SK-N-SH (cell line): ENCODE data around the gene TNFSF15. TPM values are rescaled to one million over a fixed set of nuclear protein-coding genes. Genes with fewer than 3 reads are reported as not detected.

ENCODE experiments used
- CTCF ChIA-PET: fragments of 300-600, 350-600 bp; formaldehyde crosslinking; extraction: SDS; loops from one replicate; lab custom pipeline; 2021; lab: Yijun Ruan, JAX
- POLR2A ChIA-PET: fragments of 350-600 bp; sonication (Branson Sonifier 250); formaldehyde crosslinking; extraction: SDS; loops from one replicate; lab custom pipeline; 2020; ENCODE audit warnings: antibody characterized with exemption, inconsistent platforms; lab: Yijun Ruan, JAX
- DNase-seq: peaks from one replicate; pipeline ENCODE4 v3.0.0; 2012
- H2AFZ ChIP-seq: fragments of 200-600 bp; sonication (generic); 2 replicates; pipeline ENCODE4 v1.8.1; 2016; ENCODE audit warnings: antibody characterized with exemption, mild to moderate bottlenecking, low read depth
- H3F3A ChIP-seq: fragments of 200-600 bp; sonication (generic); replicated peaks from 2 replicates; pipeline ENCODE3; 2016; ENCODE audit warnings: antibody characterized with exemption, mild to moderate bottlenecking; ENCODE audit not compliant: insufficient read depth
- H3K27ac ChIP-seq, 2 experiments: fragments of 200-500 bp in 1 of 2; fragments of 200-600 bp in 1 of 2; sonication (Bioruptor generic) in 1 of 2; sonication (generic), shearing (Covaris generic) in 1 of 2; 2 replicates each; pipeline versions ENCODE4 v1.5.1 to v1.6.1; 2014 to 2016; ENCODE audit warnings: low read depth in 2 of 2, inconsistent platforms in 1 of 2, low read length in 1 of 2, mild to moderate bottlenecking in 1 of 2, mixed read lengths in 1 of 2
- H3K27me3 ChIP-seq: fragments of 200-600 bp; sonication (generic), shearing (Covaris generic); 2 replicates; pipeline ENCODE4 v1.6.1; 2016; ENCODE audit warnings: mixed run types; ENCODE audit not compliant: insufficient read depth
- H3K36me3 ChIP-seq, 2 experiments: fragments of 200-500 bp in 1 of 2; fragments of 200-600 bp in 1 of 2; sonication (Bioruptor generic) in 1 of 2; sonication (generic) in 1 of 2; replicated peaks in 1 of 2; 2 replicates each; pipeline versions ENCODE3 to v1.5.1; 2014 to 2016; ENCODE audit warnings: low read length in 1 of 2, mild to moderate bottlenecking in 1 of 2; ENCODE audit not compliant: insufficient read depth in 2 of 2, control insufficient read depth in 1 of 2
- H3K4me1 ChIP-seq, 2 experiments: fragments of 200-500 bp in 1 of 2; fragments of 200-600 bp in 1 of 2; sonication (Bioruptor generic) in 1 of 2; sonication (generic), shearing (Covaris generic) in 1 of 2; 2 replicates each; pipeline versions ENCODE4 v1.5.1 to v1.6.1; 2014 to 2016; ENCODE audit warnings: low read depth in 1 of 2, low read length in 1 of 2, mixed run types in 1 of 2; ENCODE audit not compliant: insufficient read depth in 2 of 2, control insufficient read depth in 1 of 2
- H3K4me2 ChIP-seq: fragments of 200-600 bp; sonication (generic), shearing (Covaris generic); 2 replicates; pipeline ENCODE4 v1.6.1; 2017; ENCODE audit warnings: mixed run types
- H3K4me3 ChIP-seq, 2 experiments: fragments of 200-500 bp in 1 of 2; fragments of 200-600 bp in 1 of 2; sonication (Bioruptor generic) in 1 of 2; sonication (generic), shearing (Covaris generic) in 1 of 2; 2 replicates each; pipeline versions ENCODE4 v1.5.1 to v1.8.1; 2014 to 2016; ENCODE audit warnings: low read depth in 2 of 2, inconsistent platforms in 1 of 2, low read length in 1 of 2, mild to moderate bottlenecking in 1 of 2, mixed read lengths in 1 of 2, moderate library complexity in 1 of 2
- H3K79me2 ChIP-seq: fragments of 200-600 bp; sonication (generic); 2 replicates; pipeline ENCODE4 v1.8.1; 2017; ENCODE audit warnings: mild to moderate bottlenecking; ENCODE audit not compliant: insufficient read depth
- H3K9ac ChIP-seq: fragments of 200-600 bp; sonication (generic); 2 replicates; pipeline ENCODE4 v1.6.1; 2017; ENCODE audit warnings: mixed run types
- H3K9me2 ChIP-seq: fragments of 200-600 bp; sonication (generic); 2 replicates; pipeline ENCODE4 v1.6.1; 2017; ENCODE audit warnings: mixed run types
- H3K9me3 ChIP-seq: fragments of 200-600 bp; sonication (generic); 2 replicates; pipeline ENCODE4 v1.6.1; 2017; ENCODE audit warnings: mixed run types, mild to moderate bottlenecking, moderate library complexity
- H4K20me1 ChIP-seq: fragments of 200-600 bp; sonication (generic); 2 replicates; pipeline ENCODE4 v1.6.1; 2017; ENCODE audit warnings: mild to moderate bottlenecking, mixed run types; ENCODE audit not compliant: insufficient read depth
- CHD2 ChIP-seq: fragments of 150-350 bp; IDR thresholded peaks from 2 replicates; pipeline ENCODE4 v1.6.1; 2018; ENCODE audit warnings: low read length; ENCODE audit not compliant: partially characterized antibody
- CTCF ChIP-seq: fragments of 200-600 bp; sonication (generic); IDR thresholded peaks from 2 replicates; pipeline ENCODE4 v1.6.1; 2017; ENCODE audit warnings: antibody characterized with exemption, mild to moderate bottlenecking, moderate library complexity
- FOSL2 ChIP-seq: IDR thresholded peaks from 2 replicates; pipeline ENCODE4 v1.4.0; 2012; ENCODE audit warnings: low read depth, mild to moderate bottlenecking, moderate library complexity, borderline replicate concordance
- FOXM1 ChIP-seq: IDR thresholded peaks from 2 replicates; pipeline ENCODE4 v1.4.0; 2012; ENCODE audit warnings: low read depth, mild to moderate bottlenecking
- GABPA ChIP-seq: IDR thresholded peaks from 2 replicates; pipeline ENCODE4 v1.4.0; 2012; ENCODE audit warnings: low read depth, mild to moderate bottlenecking
- IRF3 ChIP-seq: fragments of 150-350 bp; IDR thresholded peaks from 2 replicates; pipeline ENCODE4 v1.6.1; 2016; ENCODE audit warnings: mild to moderate bottlenecking, low read depth, low read length
- MAX ChIP-seq: IDR thresholded peaks from 2 replicates; pipeline ENCODE4 v1.4.0; 2012; ENCODE audit warnings: low read depth
- MXI1 ChIP-seq: IDR thresholded peaks from 2 replicates; pipeline ENCODE4 v1.6.1; 2012; ENCODE audit warnings: mild to moderate bottlenecking, low read depth, low read length, improper control_type of control experiment
- POLR2AphosphoS5 ChIP-seq: IDR thresholded peaks from 2 replicates; pipeline ENCODE4 v1.6.1; 2012; ENCODE audit warnings: low read depth, low read length
- RXRA ChIP-seq: IDR thresholded peaks from 2 replicates; pipeline ENCODE4 v1.4.0; 2012; ENCODE audit warnings: low read depth, mild to moderate bottlenecking, borderline replicate concordance
- SIN3A ChIP-seq: IDR thresholded peaks from 2 replicates; pipeline ENCODE4 v1.6.1; 2012; ENCODE audit warnings: low read depth, mild to moderate bottlenecking, low read length, moderate library complexity, borderline replicate concordance
- USF1 ChIP-seq: IDR thresholded peaks from 2 replicates; pipeline ENCODE4 v1.4.0; 2012; ENCODE audit warnings: low read depth, borderline replicate concordance
- ZBTB33 ChIP-seq: IDR thresholded peaks from 2 replicates; pipeline ENCODE4 v1.4.0; 2012; ENCODE audit warnings: low read depth, borderline replicate concordance
- WGBS: methylation state at CpG from one replicate; pipeline ENCODE4 v1.1.6; 2017; ENCODE audit warnings: low lambda C conversion rate; 5-methylcytosine and 5-hydroxymethylcytosine counted together
- polyA plus RNA-seq, 3 experiments: library from polyadenylated mRNA; depleted of rRNA; stranded (reverse); fragments of >200 nt; gene quantifications; 2 replicates each; pipeline ENCODE4 v1.2.3, GENCODE V29; 2012

Gene TNFSF15
- polyA plus RNA-seq, 1 of the 3 experiments (the other 2 are of a cell fraction), result 0.64 TPM

GRCh38 chr9:114757984-114758383 is 47.9 kb downstream of the TNFSF15 start (continued):
- no peak for TF ChIP-seq FOSL2
- no peak for TF ChIP-seq SIN3A

GRCh38 chr9:114757395-114757794 is 48.4 kb downstream of the TNFSF15 start:
- 40% methylated on average over 2 of the region's 2 CpGs for WGBS
- peaks cover 4% of the 10 kb centered on the region for H3F3A ChIP-seq

GRCh38 chr9:114756920-114757319 is 48.9 kb downstream of the TNFSF15 start:
- no peaks in the 10 kb centered on the region for H3K9me2 ChIP-seq
- ChIA-PET POLR2A (no interaction called here), CTCF (no interaction called here)
- no peak overlapping the region for H3K27ac ChIP-seq
- H3K9me3 ChIP-seq, result no peaks in the 10 kb centered on the region
- no peaks in the 10 kb centered on the region for H3K4me1 ChIP-seq
- peaks cover 4% of the 10 kb centered on the region for H3F3A ChIP-seq
- H3K27me3 ChIP-seq, result no peaks in the 10 kb centered on the region
- no peak overlapping the region for H2AFZ ChIP-seq
- no peaks in the 10 kb centered on the region for H3K36me3 ChIP-seq
- H3K79me2 ChIP-seq, result no peaks in the 10 kb centered on the region
- no peak overlapping the region for H3K4me2 ChIP-seq
- no peak overlapping the region for H3K9ac ChIP-seq
- H4K20me1 ChIP-seq, result no peaks in the 10 kb centered on the region
- no peak for TF ChIP-seq MAX
- TF ChIP-seq USF1, result no peak
- TF ChIP-seq ZBTB33, result no peak
- TF ChIP-seq RXRA, result no peak
- no peak for TF ChIP-seq CTCF
- no peak for TF ChIP-seq POLR2AphosphoS5
- no peak for TF ChIP-seq CHD2
- TF ChIP-seq FOXM1, result no peak
- TF ChIP-seq MXI1, result no peak
- H3K4me3 ChIP-seq, result no peak overlapping the region
- DNase-seq, result no peak

More at GRCh38 chr9:114757395-114757794, 48.4 kb downstream of the TNFSF15 start:
- no peaks in the 10 kb centered on the region for H3K36me3 ChIP-seq
- H3K4me2 ChIP-seq, result no peak overlapping the region
- no peak overlapping the region for H3K9ac ChIP-seq
- no peaks in the 10 kb centered on the region for H3K4me1 ChIP-seq
- CTCF ChIA-PET, result no interaction called here
- TF ChIP-seq GABPA, result no peak
- TF ChIP-seq FOSL2, result no peak
- no peak for TF ChIP-seq MAX
- no peak for TF ChIP-seq USF1
- no peak for TF ChIP-seq IRF3
- no peaks in the 10 kb centered on the region for H3K9me2 ChIP-seq
- H2AFZ ChIP-seq, result no peak overlapping the region
- no peaks in the 10 kb centered on the region for H3K79me2 ChIP-seq
- no peaks in the 10 kb centered on the region for H3K9me3 ChIP-seq
- no peak for DNase-seq
- H3K27ac ChIP-seq, result no peak overlapping the region
- no peaks in the 10 kb centered on the region for H3K27me3 ChIP-seq
- H3K4me3 ChIP-seq, result no peak overlapping the region
- POLR2A ChIA-PET, result no interaction called here
- H4K20me1 ChIP-seq, result no peaks in the 10 kb centered on the region
